Prostate gland (tissue), 2 donors: ENCODE measurements around the gene SETBP1.

Source experiments
- CTCF ChIP-seq, 4 experiments: fragments of 200-600 bp in 2 of 4; fragments of 450-650 bp in 2 of 4; sonication (generic) in 2 of 4; IDR thresholded peaks; 1 replicate in 3 of 4; 2 replicates in 1 of 4; pipeline ENCODE4 v1.5.1; 2016 to 2019; ENCODE audit warnings: antibody characterized with exemption in 4 of 4, mild to moderate bottlenecking in 2 of 4, moderate library complexity in 2 of 4
- POLR2A ChIP-seq: fragments of 450-650 bp; IDR thresholded peaks from one replicate; pipeline ENCODE4 v1.6.1; 2016; ENCODE audit warnings: antibody characterized with exemption, mild to moderate bottlenecking
- POLR2AphosphoS5 ChIP-seq: sonication (generic); formaldehyde crosslinking; IDR thresholded peaks from one replicate; pipeline ENCODE4 v1.6.1; 2017; ENCODE audit warnings: antibody characterized with exemption

DNA sequence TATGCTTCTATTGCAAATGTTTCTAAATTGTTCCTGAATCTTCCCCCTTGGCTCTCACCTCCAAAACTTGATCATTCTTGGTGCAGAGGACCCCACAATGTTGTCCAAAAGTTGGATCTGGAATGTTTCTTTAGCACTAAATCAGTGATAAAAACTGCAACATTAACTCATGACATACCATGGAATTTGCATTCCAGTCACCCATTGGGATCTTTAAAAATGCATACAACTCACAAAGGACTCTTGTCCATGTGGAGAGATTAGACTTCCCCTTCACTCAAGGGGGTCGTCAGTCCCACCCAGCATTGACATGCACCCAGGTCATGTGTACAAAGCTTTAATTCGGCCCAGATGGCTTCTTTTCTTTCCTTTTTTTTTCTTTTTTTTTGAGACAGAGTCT lies 169.3 kb downstream of the SETBP1 start:
- TF ChIP-seq CTCF (IDR thresholded peaks at IDR 0.05) (no peak), POLR2A (no peak), POLR2AphosphoS5 (no peak)
